Stimulated activated CD4-positive, alpha-beta T cell treated with anti-CD3 and anti-CD28 coated beads, Interleukin-1b, Interleukin-23, amount 100 ng/mL, for 24 hours (primary cell): ENCODE results near the gene NQO2.
"Not testable (repeated sequence)": the region's sequence is repeated elsewhere in the genome, so short reads cannot be mapped to it uniquely, and the experiment has no call there.

Experiments
- DNase-seq, 4 experiments: peaks; one replicate each; pipeline ENCODE4 v3.0.0-alpha.2; 2020; ENCODE audit warnings: low read depth in 4 of 4, low spot score in 1 of 4

The NQO2 gene

GRCh38 chr6:2988426-2989331 is 11.0 kb upstream of the NQO2 start:
- peak; percentile 49 to 71 (median 56) for DNase-seq

GRCh38 chr6:2989332-2990247 is 10.1 kb upstream of the NQO2 start:
- DNase-seq: peak; percentile 33 to 60 (median 44)

GRCh38 chr6:2990248-2990931 is 9.3 kb upstream of the NQO2 start:
- no peak for DNase-seq

- DNase-seq: no peak
Observed at GRCh38 chr6:2990932-2991506, 8.7 kb upstream of the NQO2 start.

GRCh38 chr6:2992330-2992979 is 7.2 kb upstream of the NQO2 start:
- DNase-seq: no peak

- no peak for DNase-seq
Observed at GRCh38 chr6:2993755-2994317, 5.9 kb upstream of the NQO2 start.

GRCh38 chr6:2998249-2998997 is 1.3 kb upstream of the NQO2 start:
- DNase-seq: peak in 2 of 4 experiments; percentile 17 to 24

GRCh38 chr6:2998998-2999617 is 586 bp upstream of the NQO2 start:
- DNase-seq: peak in 2 of 4 experiments; percentile 29 to 36

- no peak for DNase-seq
Observed at GRCh38 chr6:3001146-3001772, 1.6 kb downstream of the NQO2 start.

GRCh38 chr6:3001773-3002293 is 2.1 kb downstream of the NQO2 start:
- DNase-seq: no peak

- DNase-seq: not testable (repeated sequence)
Observed at GRCh38 chr6:3003226-3003625, 3.5 kb downstream of the NQO2 start.

GRCh38 chr6:3005077-3005476 is 5.4 kb downstream of the NQO2 start:
- no peak for DNase-seq

- DNase-seq: no peak
Observed at GRCh38 chr6:3005874-3006273, 6.2 kb downstream of the NQO2 start.

- DNase-seq: no peak
Observed at GRCh38 chr6:3006476-3006875, 6.8 kb downstream of the NQO2 start.

- DNase-seq: no peak
Observed at GRCh38 chr6:3007571-3007970, 7.9 kb downstream of the NQO2 start.

- not testable (repeated sequence) for DNase-seq
Observed at GRCh38 chr6:3008712-3009265, 9.1 kb downstream of the NQO2 start.

- DNase-seq: no peak
Observed at GRCh38 chr6:3009930-3010329, 10.2 kb downstream of the NQO2 start.

- no peak for DNase-seq
Observed at GRCh38 chr6:3011158-3011557, 11.5 kb downstream of the NQO2 start.
